GM12878 (cell line): Measurements from ENCODE around the gene ZBTB39.

Experiments used
- BCL11A ChIP-seq: IDR thresholded peaks from 2 replicates; pipeline ENCODE4 v1.6.1; 2011; ENCODE audit warnings: low read depth, low read length
- EZH2 ChIP-seq: IDR thresholded peaks from 2 replicates; pipeline ENCODE4 v1.6.1; 2012; ENCODE audit warnings: low read depth, mild to moderate bottlenecking, control low read depth, inconsistent platforms, low read length, borderline replicate concordance; ENCODE audit not compliant: control insufficient read depth
- RFX5 ChIP-seq: IDR thresholded peaks from 2 replicates; pipeline ENCODE4 v1.6.1; 2011; ENCODE audit warnings: low read depth, low read length, improper control_type of control experiment
- SUZ12 ChIP-seq: fragments of 200-600 bp; sonication (generic); IDR thresholded peaks from one replicate; pipeline ENCODE4 v1.6.1; 2018; ENCODE audit warnings: antibody characterized with exemption, mild to moderate bottlenecking; ENCODE audit not compliant: unreplicated experiment
- TAF1 ChIP-seq: IDR thresholded peaks from 2 replicates; pipeline ENCODE4 v1.6.1; 2011; ENCODE audit warnings: mild to moderate bottlenecking, low read depth, low read length, borderline replicate concordance
- ZNF24 ChIP-seq: fragments of 450-650 bp; IDR thresholded peaks from 2 replicates; pipeline ENCODE4 v1.6.1; 2017; ENCODE audit warnings: antibody characterized with exemption, mild to moderate bottlenecking
- TF ChIP-seq, protein P1 (sequence below): IDR thresholded peaks from 2 replicates; pipeline ENCODE4 v1.6.1; 2012; ENCODE audit warnings: mild to moderate bottlenecking, low read depth, low read length
- TF ChIP-seq, protein P2 (sequence below), 3 experiments: IDR thresholded peaks in 2 of 3; conservative IDR thresholded peaks in 1 of 3; 2 replicates each; pipeline ENCODE4 v1.5.1; 2011; ENCODE audit warnings: low read depth in 3 of 3, low read length in 3 of 3, mild to moderate bottlenecking in 3 of 3, control low read depth in 2 of 3, moderate library complexity in 2 of 3, inconsistent platforms in 1 of 3, mixed read lengths in 1 of 3; ENCODE audit not compliant: control insufficient read depth in 2 of 3, insufficient read depth in 1 of 3; ENCODE audit errors: extremely low read depth in 1 of 3

DNA sequence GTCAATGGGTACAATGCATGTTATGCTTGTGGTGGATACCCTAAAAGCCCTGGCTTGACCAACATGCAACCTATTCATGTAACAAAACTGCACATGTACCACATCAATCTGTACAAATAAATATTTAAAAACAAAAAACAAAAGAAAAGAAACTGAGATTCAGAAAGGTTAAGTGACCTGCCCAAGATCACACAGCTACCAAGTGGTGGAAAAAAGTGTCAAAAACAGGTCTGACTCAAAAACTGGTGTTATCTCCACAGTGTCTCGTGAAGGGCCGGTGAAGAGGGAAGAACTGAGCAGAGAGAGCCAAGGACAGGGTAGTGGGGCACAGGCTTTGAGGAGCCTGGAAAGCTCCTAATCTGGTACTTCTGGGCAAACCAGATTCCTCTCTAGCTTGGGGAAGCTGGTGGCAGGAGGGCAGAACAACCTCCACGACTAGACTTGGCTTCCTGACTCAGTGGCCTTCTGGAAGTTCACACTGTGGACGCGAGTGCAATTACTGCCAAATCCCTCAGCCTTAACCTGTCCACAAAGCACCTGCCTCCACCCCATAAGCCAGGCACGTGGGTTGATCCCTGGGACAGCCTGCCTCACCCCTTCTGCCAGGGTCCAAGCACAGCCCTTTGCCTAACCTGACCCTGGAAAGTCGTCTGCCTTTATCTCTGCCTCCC, 15.6 kb downstream of the ZBTB39 start:
- TF ChIP-seq, protein P1, sequence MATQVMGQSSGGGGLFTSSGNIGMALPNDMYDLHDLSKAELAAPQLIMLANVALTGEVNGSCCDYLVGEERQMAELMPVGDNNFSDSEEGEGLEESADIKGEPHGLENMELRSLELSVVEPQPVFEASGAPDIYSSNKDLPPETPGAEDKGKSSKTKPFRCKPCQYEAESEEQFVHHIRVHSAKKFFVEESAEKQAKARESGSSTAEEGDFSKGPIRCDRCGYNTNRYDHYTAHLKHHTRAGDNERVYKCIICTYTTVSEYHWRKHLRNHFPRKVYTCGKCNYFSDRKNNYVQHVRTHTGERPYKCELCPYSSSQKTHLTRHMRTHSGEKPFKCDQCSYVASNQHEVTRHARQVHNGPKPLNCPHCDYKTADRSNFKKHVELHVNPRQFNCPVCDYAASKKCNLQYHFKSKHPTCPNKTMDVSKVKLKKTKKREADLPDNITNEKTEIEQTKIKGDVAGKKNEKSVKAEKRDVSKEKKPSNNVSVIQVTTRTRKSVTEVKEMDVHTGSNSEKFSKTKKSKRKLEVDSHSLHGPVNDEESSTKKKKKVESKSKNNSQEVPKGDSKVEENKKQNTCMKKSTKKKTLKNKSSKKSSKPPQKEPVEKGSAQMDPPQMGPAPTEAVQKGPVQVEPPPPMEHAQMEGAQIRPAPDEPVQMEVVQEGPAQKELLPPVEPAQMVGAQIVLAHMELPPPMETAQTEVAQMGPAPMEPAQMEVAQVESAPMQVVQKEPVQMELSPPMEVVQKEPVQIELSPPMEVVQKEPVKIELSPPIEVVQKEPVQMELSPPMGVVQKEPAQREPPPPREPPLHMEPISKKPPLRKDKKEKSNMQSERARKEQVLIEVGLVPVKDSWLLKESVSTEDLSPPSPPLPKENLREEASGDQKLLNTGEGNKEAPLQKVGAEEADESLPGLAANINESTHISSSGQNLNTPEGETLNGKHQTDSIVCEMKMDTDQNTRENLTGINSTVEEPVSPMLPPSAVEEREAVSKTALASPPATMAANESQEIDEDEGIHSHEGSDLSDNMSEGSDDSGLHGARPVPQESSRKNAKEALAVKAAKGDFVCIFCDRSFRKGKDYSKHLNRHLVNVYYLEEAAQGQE = no peak
- TF ChIP-seq SUZ12 = no peak
- no peak for TF ChIP-seq ZNF24
- TF ChIP-seq, protein P2, sequence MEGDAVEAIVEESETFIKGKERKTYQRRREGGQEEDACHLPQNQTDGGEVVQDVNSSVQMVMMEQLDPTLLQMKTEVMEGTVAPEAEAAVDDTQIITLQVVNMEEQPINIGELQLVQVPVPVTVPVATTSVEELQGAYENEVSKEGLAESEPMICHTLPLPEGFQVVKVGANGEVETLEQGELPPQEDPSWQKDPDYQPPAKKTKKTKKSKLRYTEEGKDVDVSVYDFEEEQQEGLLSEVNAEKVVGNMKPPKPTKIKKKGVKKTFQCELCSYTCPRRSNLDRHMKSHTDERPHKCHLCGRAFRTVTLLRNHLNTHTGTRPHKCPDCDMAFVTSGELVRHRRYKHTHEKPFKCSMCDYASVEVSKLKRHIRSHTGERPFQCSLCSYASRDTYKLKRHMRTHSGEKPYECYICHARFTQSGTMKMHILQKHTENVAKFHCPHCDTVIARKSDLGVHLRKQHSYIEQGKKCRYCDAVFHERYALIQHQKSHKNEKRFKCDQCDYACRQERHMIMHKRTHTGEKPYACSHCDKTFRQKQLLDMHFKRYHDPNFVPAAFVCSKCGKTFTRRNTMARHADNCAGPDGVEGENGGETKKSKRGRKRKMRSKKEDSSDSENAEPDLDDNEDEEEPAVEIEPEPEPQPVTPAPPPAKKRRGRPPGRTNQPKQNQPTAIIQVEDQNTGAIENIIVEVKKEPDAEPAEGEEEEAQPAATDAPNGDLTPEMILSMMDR (IDR thresholded peaks at IDR 0.05 in 2 of 3, conservative IDR thresholded peaks at IDR 0.05 in 1 of 3; ENCODE audit: control insufficient read depth in 2 of 3, extremely low read depth in 1 of 3, insufficient read depth in 1 of 3, low read depth in 3 of 3, low read length in 3 of 3) = no peak
- no peak for TF ChIP-seq BCL11A
- TF ChIP-seq EZH2 = no peak
- no peak for TF ChIP-seq TAF1
- no peak for TF ChIP-seq RFX5
